M059J (cell line): ENCODE measurements around the gene ZNF334. TPM values are rescaled to one million over a fixed set of nuclear protein-coding genes. Genes with fewer than 3 reads are reported as not detected.

Experiments
- DNase-seq: peaks from one replicate; pipeline ENCODE4 v3.0.0-alpha.2; 2012; ENCODE audit warnings: low read depth
- total RNA-seq: library from RNA; depleted of rRNA; stranded (reverse); fragments of >200 nt; shearing (Covaris generic); gene quantifications from 2 replicates; pipeline ENCODE4 v1.2.3, GENCODE V29; 2014; rRNA removed

Gene ZNF334
- total RNA-seq, 1 experiment from 2014 or later = 1.9 TPM

GRCh38 chr20:46487628-46488027 is 25.7 kb downstream of the ZNF334 start:
- no peak for DNase-seq

GRCh38 chr20:46485431-46485830 is 27.9 kb downstream of the ZNF334 start:
- DNase-seq = no peak

GRCh38 chr20:46484954-46485353 is 28.4 kb downstream of the ZNF334 start:
- DNase-seq = no peak

GRCh38 chr20:46483879-46484278 is 29.5 kb downstream of the ZNF334 start:
- no peak for DNase-seq

- DNase-seq = no peak
Measured at GRCh38 chr20:46482864-46483263, 30.5 kb downstream of the ZNF334 start.

GRCh38 chr20:46477640-46478039 is 35.7 kb downstream of the ZNF334 start:
- DNase-seq = no peak

- no peak for DNase-seq
Measured at GRCh38 chr20:46477225-46477624, 36.1 kb downstream of the ZNF334 start.

- DNase-seq = no peak
Measured at GRCh38 chr20:46468508-46468907, 44.9 kb downstream of the ZNF334 start.

GRCh38 chr20:46464451-46464850 is 48.9 kb downstream of the ZNF334 start:
- no peak for DNase-seq

- no peak for DNase-seq
Measured at GRCh38 chr20:46463852-46464251, 49.5 kb downstream of the ZNF334 start.

GRCh38 chr20:46461808-46462207 is 51.6 kb downstream of the ZNF334 start:
- no peak for DNase-seq

GRCh38 chr20:46458866-46459750 is 54.3 kb downstream of the ZNF334 start:
- no peak for DNase-seq

GRCh38 chr20:46456255-46457028 is 56.9 kb downstream of the ZNF334 start:
- no peak for DNase-seq

GRCh38 chr20:46455729-46456128 is 57.6 kb downstream of the ZNF334 start:
- DNase-seq = no peak

Other genes with a start within 250 kb of the ZNF334 start
- gene CDH22, start 205.1 kb downstream of the ZNF334 start, total RNA-seq = not detected in 2 replicates
- 46.4 and 54.9 TPM in 2 replicates for gene ELMO2, start 106.9 kb downstream of the ZNF334 start, total RNA-seq
- gene OCSTAMP, start 37.1 kb upstream of the ZNF334 start, total RNA-seq = not detected in 2 replicates
- not detected in 2 replicates for gene SLC13A3, start 137.9 kb upstream of the ZNF334 start, total RNA-seq
- 24.7 and 28.0 TPM in 2 replicates for gene TP53RK, start 175.9 kb upstream of the ZNF334 start, total RNA-seq
- gene SLC2A10, start 196.1 kb upstream of the ZNF334 start, total RNA-seq = 27.6 and 28.5 TPM in 2 replicates